ENCODE measurements around the gene EXT2.

DNA sequence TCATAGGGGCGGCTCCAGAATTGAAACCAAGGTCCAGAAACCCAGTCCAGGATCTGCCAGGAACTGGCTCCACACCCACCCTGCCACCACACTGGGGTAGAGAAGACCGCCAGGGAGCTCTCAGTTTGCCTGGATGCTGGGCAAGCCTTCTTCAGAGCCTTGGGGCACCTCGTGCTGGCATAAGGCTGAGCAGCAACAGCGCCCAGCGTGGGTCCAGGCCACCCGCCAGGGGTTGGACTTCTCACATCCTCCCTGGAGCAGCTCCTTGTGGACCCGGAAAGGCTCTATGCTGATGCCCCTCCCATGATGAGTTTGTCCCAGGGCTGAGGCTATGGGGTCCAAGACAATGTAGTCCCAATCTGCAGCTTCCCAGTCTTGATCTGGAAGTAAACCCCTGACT, 184.8 kb downstream of the EXT2 start:
- TF ChIP-seq POLR2A (IDR thresholded peaks at IDR 0.05; ENCODE audit: low read depth, low read length) (no peak), RAD21 (IDR thresholded peaks at IDR 0.05; ENCODE audit: insufficient read depth, low read depth, low read length) (no peak), POLR2AphosphoS5 (IDR thresholded peaks at IDR 0.05; ENCODE audit: low read length) (no peak), EZH2 (IDR thresholded peaks at IDR 0.05; ENCODE audit: borderline replicate concordance, control insufficient read depth, low read depth, low read length) (no peak), NFYB (IDR thresholded peaks at IDR 0.05; ENCODE audit: insufficient read depth, low read depth, low read length) (no peak), EP300 (IDR thresholded peaks at IDR 0.05; ENCODE audit: borderline replicate concordance in 1 of 2, control insufficient read depth in 1 of 2, low read depth in 2 of 2, low read length in 2 of 2) (no peak), FOXK2 (IDR thresholded peaks at IDR 0.05) (no peak), ZNF207 (IDR thresholded peaks at IDR 0.05; ENCODE audit: borderline replicate concordance) (no peak), RCOR1 (conservative IDR thresholded peaks at IDR 0.05; ENCODE audit: low read depth, low read length) (no peak), TAF1 (IDR thresholded peaks at IDR 0.05; ENCODE audit: borderline replicate concordance, low read depth, low read length) (no peak), LARP7 (IDR thresholded peaks at IDR 0.05) (no peak), SMARCA5 (IDR thresholded peaks at IDR 0.05) (no peak), SRF (IDR thresholded peaks at IDR 0.05; ENCODE audit: low read depth in 2 of 2, low read length in 2 of 2) (no peak)
- TF ChIP-seq, protein P1, sequence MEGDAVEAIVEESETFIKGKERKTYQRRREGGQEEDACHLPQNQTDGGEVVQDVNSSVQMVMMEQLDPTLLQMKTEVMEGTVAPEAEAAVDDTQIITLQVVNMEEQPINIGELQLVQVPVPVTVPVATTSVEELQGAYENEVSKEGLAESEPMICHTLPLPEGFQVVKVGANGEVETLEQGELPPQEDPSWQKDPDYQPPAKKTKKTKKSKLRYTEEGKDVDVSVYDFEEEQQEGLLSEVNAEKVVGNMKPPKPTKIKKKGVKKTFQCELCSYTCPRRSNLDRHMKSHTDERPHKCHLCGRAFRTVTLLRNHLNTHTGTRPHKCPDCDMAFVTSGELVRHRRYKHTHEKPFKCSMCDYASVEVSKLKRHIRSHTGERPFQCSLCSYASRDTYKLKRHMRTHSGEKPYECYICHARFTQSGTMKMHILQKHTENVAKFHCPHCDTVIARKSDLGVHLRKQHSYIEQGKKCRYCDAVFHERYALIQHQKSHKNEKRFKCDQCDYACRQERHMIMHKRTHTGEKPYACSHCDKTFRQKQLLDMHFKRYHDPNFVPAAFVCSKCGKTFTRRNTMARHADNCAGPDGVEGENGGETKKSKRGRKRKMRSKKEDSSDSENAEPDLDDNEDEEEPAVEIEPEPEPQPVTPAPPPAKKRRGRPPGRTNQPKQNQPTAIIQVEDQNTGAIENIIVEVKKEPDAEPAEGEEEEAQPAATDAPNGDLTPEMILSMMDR (IDR thresholded peaks at IDR 0.05 in 2 of 3, conservative IDR thresholded peaks at IDR 0.05 in 1 of 3; ENCODE audit: control insufficient read depth in 2 of 3, extremely low read depth in 1 of 3, insufficient read depth in 1 of 3, low read depth in 3 of 3, low read length in 3 of 3) = no peak

Data from GM12878 (cell line).